BE2C (cell line): Measurements from ENCODE around the gene MARCHF11.
A peak's percentile ranks its signal among the peaks of the same experiment; 100 is the strongest.

Experiments used
- DNase-seq: peaks from one replicate; pipeline ENCODE4 v3.0.0-alpha.2; 2020
- H3K27me3 ChIP-seq: fragments of 250-450 bp; sonication (Bioruptor Pico); 2 replicates; pipeline ENCODE4 v1.5.1; 2020; ENCODE audit warnings: mild to moderate bottlenecking
- H3K36me3 ChIP-seq: fragments of 250-450 bp; sonication (Bioruptor Pico); 2 replicates; pipeline ENCODE4 v1.5.1; 2020; ENCODE audit warnings: mild to moderate bottlenecking
- H3K4me1 ChIP-seq: fragments of 250-450 bp; sonication (Bioruptor Pico); 2 replicates; pipeline ENCODE4 v1.5.1; 2020
- H3K4me3 ChIP-seq: 2 replicates; pipeline ENCODE4 v1.5.1; 2011; ENCODE audit warnings: low read depth, low read length
- H3K9me3 ChIP-seq: fragments of 250-450 bp; sonication (Bioruptor Pico); 2 replicates; pipeline ENCODE4 v1.5.1; 2020
- TF ChIP-seq, protein P1 (sequence below): IDR thresholded peaks from 2 replicates; pipeline ENCODE4 v1.5.1; 2012; ENCODE audit warnings: mild to moderate bottlenecking, low read depth, low read length

MARCHF11 gene

DNA sequence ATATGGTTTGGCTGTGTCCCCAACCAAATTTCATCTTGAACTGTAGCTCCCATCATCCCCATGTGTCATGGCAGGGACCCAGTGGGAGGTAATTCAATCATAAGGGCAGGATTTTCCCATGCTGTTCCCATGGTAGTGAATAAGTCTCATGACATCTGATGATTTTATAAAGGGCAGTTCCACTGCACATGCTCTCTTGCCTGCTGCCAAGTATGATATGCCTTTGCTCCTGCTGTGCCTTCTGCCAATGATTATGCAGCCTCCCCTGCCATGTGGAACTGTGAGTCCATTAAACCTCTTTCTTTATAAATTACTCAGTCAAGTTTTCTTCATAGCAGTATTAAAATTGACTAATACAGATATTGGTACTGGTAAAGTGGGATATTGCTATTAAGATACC is 42.4 kb downstream of the MARCHF11 start:
- H3K4me3 ChIP-seq = no peak overlapping the region
- peaks cover 28% of the 10 kb centered on the region; the same call in 1 of the 2 replicates for H3K4me1 ChIP-seq
- H3K27me3 ChIP-seq = no peaks in the 10 kb centered on the region
- H3K36me3 ChIP-seq = peaks cover 10% of the 10 kb centered on the region
- TF ChIP-seq, protein P1, sequence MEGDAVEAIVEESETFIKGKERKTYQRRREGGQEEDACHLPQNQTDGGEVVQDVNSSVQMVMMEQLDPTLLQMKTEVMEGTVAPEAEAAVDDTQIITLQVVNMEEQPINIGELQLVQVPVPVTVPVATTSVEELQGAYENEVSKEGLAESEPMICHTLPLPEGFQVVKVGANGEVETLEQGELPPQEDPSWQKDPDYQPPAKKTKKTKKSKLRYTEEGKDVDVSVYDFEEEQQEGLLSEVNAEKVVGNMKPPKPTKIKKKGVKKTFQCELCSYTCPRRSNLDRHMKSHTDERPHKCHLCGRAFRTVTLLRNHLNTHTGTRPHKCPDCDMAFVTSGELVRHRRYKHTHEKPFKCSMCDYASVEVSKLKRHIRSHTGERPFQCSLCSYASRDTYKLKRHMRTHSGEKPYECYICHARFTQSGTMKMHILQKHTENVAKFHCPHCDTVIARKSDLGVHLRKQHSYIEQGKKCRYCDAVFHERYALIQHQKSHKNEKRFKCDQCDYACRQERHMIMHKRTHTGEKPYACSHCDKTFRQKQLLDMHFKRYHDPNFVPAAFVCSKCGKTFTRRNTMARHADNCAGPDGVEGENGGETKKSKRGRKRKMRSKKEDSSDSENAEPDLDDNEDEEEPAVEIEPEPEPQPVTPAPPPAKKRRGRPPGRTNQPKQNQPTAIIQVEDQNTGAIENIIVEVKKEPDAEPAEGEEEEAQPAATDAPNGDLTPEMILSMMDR = no peak
- peak; percentile 17 for DNase-seq
- peaks cover 8% of the 10 kb centered on the region for H3K9me3 ChIP-seq

DNA sequence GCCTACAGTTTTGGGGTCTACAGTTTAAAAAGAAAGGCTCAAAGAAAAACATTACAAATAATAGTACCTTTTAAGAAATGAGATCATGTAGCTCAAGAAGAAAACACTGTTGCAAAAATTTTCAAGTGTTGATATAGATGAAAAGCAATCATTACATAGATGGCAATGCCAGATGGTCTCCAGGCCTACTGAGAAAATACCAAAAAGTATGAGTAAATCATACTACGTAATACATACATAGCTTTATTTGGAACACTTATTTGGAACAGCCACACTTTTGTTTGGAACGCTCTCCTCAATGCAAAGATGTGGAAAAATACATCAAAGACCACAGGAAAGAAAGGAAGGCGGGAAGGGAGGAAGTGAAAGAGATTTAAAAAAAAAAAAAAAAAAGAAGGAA is 44.1 kb downstream of the MARCHF11 start:
- Histone ChIP-seq H3K36me3 (peaks cover 10% of the 10 kb centered on the region; the same call in 1 of the 2 replicates), H3K4me3 (peak overlapping the region; percentile 6; the same call in 1 of the 2 replicates), H3K9me3 (peaks cover 8% of the 10 kb centered on the region), H3K4me1 (peaks cover 44% of the 10 kb centered on the region), H3K27me3 (no peaks in the 10 kb centered on the region)
- TF ChIP-seq, protein P1 = no peak
- no peak for DNase-seq

DNA sequence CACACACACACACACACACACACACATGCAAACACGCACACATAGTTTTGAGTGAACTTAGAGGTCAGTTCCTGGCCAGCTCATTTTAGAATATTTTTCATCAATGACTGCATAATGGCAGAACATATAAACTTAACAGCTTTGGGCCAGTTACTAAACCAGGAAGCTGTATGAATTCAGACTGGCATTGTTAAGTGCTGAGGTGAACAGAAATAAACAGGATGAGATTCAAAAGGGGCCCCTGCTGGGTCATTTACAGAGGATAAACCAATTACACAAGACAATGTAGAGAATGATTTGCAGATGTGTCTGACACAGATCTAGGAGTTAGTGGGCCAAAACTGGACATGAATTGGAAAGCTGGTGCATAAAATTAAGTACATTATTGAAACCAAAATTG is 44.6 kb downstream of the MARCHF11 start:
- DNase-seq = peak; percentile 53
- Histone ChIP-seq H3K9me3 (peaks cover 8% of the 10 kb centered on the region), H3K27me3 (no peaks in the 10 kb centered on the region), H3K4me3 (peak overlapping the region; percentile 8), H3K4me1 (peaks cover 48% of the 10 kb centered on the region), H3K36me3 (peaks cover 10% of the 10 kb centered on the region; the same call in 1 of the 2 replicates)
- TF ChIP-seq, protein P1 = no peak

DNA sequence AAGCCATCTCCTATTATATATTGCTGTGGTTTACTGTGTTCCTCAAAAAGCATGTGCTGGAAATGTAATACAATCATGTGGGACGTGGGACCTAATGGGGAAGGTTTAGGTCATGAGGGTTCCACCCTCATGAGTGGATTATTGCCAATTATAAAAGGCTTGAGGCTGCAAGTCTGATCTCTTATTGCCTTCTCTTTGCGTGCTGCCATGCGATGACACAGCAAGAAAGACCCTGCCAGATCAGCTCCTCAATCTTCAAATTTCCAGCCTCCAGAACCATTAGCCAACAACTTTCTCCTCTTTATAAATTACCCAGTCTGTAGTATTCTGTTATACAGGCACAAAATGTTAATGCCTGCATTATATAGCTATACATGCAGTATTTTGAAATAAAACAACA is 45.4 kb downstream of the MARCHF11 start:
- H3K4me1 ChIP-seq = peaks cover 50% of the 10 kb centered on the region
- H3K27me3 ChIP-seq = no peaks in the 10 kb centered on the region
- H3K9me3 ChIP-seq = peaks cover 8% of the 10 kb centered on the region
- TF ChIP-seq, protein P1 = no peak
- peak overlapping the region; percentile 8 for H3K4me3 ChIP-seq
- peaks cover 10% of the 10 kb centered on the region; the same call in 1 of the 2 replicates for H3K36me3 ChIP-seq
- peak; percentile 59 for DNase-seq

DNA sequence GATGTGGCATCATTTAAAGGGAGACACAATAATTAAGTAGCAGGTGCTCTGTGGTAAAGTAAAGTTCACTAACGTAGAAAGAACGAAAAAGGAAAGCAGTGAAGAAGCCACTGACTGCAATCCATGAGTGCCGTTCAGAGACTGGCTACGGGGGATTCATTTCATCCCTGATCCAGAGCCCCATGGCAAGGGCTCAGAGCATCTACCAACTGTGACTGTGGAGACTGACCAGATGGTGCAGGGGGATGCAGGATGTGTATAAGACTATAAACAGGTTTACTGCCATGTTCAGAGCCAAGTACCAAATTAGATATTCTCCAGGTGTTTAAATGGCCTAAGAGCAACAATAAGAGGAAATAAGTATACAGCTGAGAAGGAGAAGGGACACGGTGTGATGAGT is 47.7 kb downstream of the MARCHF11 start:
- H3K4me1 ChIP-seq = peaks cover 46% of the 10 kb centered on the region
- peak; percentile 15 for DNase-seq
- TF ChIP-seq, protein P1 = no peak
- no peaks in the 10 kb centered on the region for H3K36me3 ChIP-seq
- H3K27me3 ChIP-seq = no peaks in the 10 kb centered on the region
- no peak overlapping the region for H3K4me3 ChIP-seq
- H3K9me3 ChIP-seq = no peaks in the 10 kb centered on the region

DNA sequence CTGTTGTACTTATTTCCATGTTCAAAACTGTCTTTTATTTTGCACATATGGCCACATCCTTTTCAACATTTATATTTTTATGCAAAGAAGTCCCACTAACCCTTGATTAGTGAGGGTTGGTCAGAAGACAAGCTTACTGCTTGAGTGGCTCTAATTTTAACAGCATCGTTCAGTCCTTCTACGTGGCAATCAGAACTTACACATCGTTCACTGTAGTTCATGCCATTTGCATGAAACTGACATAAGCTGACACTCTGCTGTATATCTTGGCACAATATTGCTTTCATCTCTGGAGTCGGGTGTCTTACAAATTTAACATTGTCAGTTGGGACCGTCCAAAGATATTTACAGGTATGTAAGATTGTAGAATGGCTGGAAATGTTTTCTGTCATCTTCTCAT is 50.6 kb downstream of the MARCHF11 start:
- no peaks in the 10 kb centered on the region for H3K27me3 ChIP-seq
- TF ChIP-seq, protein P1 = no peak
- no peaks in the 10 kb centered on the region for H3K36me3 ChIP-seq
- H3K4me1 ChIP-seq = peaks cover 37% of the 10 kb centered on the region
- no peaks in the 10 kb centered on the region for H3K9me3 ChIP-seq
- no peak for DNase-seq
- no peak overlapping the region for H3K4me3 ChIP-seq
